Breast epithelium (tissue), 3 donors: Measurements from ENCODE around the gene DNMT3A.

ENCODE experiments used
- POLR2AphosphoS5 ChIP-seq, 3 donors: sonication (generic); formaldehyde crosslinking; IDR thresholded peaks; one replicate each; pipeline ENCODE4 v1.6.1; 2017; ENCODE audit warnings: antibody characterized with exemption in 3 of 3
- TF ChIP-seq, protein P1 (sequence below), 3 donors: fragments of 450-650 bp; IDR thresholded peaks; one replicate each; pipeline ENCODE4 v1.5.1; 2016 to 2017; ENCODE audit warnings: antibody characterized with exemption in 3 of 3, mild to moderate bottlenecking in 3 of 3, moderate library complexity in 3 of 3

DNA sequence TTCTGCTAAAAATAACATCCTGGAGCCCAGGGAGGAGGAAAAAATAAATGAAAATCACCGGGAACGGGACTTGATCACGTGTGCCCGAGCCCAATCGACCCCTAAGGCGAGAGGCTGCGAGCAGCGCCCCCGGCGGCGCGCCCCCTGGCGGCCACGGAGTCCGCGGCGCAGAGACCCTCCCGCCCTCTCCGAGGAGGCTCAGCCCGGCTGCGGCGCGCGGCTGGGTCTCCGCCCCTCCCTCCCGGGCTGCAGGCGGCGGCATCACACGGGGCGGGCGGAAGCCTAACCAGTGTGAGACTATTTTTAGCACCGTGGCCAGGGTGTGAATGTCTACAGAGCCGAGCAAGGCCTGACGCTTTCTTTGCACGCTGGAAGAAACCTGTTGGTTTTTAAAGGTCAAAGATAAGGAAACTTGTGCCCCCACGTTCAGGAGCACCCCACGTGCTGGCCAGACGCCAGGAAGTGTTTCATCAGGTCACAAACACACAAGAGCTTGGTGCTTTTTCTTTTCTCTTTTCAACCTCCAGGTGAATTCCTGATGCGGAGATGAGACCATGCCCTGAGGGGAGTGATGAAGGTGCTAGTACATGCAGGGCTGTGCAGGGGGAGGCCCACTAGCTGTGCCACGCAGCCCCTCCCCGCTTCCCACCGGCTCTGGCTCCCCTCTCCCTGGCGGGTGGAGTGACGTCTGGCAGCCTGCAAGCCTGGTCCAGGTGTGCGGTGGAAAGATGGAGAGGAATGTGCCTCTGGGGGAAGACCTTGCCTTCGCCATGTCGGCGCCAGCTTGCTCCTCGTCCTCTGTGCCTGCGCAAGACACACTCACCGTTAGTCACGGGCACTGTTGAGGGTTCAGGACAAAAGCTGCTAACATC, 35.3 kb upstream of the DNMT3A start:
- TF ChIP-seq, protein P1, sequence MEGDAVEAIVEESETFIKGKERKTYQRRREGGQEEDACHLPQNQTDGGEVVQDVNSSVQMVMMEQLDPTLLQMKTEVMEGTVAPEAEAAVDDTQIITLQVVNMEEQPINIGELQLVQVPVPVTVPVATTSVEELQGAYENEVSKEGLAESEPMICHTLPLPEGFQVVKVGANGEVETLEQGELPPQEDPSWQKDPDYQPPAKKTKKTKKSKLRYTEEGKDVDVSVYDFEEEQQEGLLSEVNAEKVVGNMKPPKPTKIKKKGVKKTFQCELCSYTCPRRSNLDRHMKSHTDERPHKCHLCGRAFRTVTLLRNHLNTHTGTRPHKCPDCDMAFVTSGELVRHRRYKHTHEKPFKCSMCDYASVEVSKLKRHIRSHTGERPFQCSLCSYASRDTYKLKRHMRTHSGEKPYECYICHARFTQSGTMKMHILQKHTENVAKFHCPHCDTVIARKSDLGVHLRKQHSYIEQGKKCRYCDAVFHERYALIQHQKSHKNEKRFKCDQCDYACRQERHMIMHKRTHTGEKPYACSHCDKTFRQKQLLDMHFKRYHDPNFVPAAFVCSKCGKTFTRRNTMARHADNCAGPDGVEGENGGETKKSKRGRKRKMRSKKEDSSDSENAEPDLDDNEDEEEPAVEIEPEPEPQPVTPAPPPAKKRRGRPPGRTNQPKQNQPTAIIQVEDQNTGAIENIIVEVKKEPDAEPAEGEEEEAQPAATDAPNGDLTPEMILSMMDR (IDR thresholded peaks at IDR 0.05) = peak; percentile 44 to 87 (median 72)
- TF ChIP-seq POLR2AphosphoS5 (IDR thresholded peaks at IDR 0.05) = peak in 1 of 3 donors; percentile 19
